PFSK-1 (cell line): ENCODE measurements around the gene HEG1.

Experiments
- FOXP2 ChIP-seq: optimal IDR thresholded peaks from 2 replicates; pipeline ENCODE3; 2011; ENCODE audit warnings: borderline replicate concordance, control low read depth, inconsistent platforms; ENCODE audit not compliant: insufficient read depth; ENCODE audit errors: extremely low read length, extremely low read depth
- POLR2AphosphoS5 ChIP-seq: IDR thresholded peaks from 2 replicates; pipeline ENCODE4 v1.6.1; 2012; ENCODE audit warnings: low read depth, mild to moderate bottlenecking, control low read depth, low read length, moderate library complexity
- REST ChIP-seq, 2 experiments: IDR thresholded peaks; 2 replicates each; pipeline versions ENCODE4 v1.6.1 to v1.8.0; 2011 to 2012; ENCODE audit warnings: low read depth in 2 of 2, low read length in 2 of 2, control low read depth in 1 of 2, inconsistent platforms in 1 of 2, mild to moderate bottlenecking in 1 of 2, moderate library complexity in 1 of 2; ENCODE audit not compliant: insufficient read depth in 1 of 2
- SIN3A ChIP-seq: IDR thresholded peaks from 2 replicates; pipeline ENCODE4 v1.6.1; 2012; ENCODE audit warnings: mild to moderate bottlenecking, low read length, moderate library complexity, borderline replicate concordance; ENCODE audit not compliant: insufficient read depth
- TAF1 ChIP-seq: IDR thresholded peaks from 2 replicates; pipeline ENCODE4 v1.6.1; 2012; ENCODE audit warnings: low read length, control low read depth, borderline replicate concordance; ENCODE audit not compliant: insufficient read depth

Gene HEG1

GRCh38 chr3:125057186-125057850 lies 1.5 kb upstream of the HEG1 start:
- TF ChIP-seq POLR2AphosphoS5 (no peak), REST (IDR thresholded peaks at IDR 0.05; ENCODE audit: insufficient read depth in 1 of 2, low read depth in 2 of 2, low read length in 2 of 2) (no peak), TAF1 (no peak), SIN3A (no peak), FOXP2 (no peak)

GRCh38 chr3:125055331-125055912 lies 375 bp downstream of the HEG1 start:
- no peak for TF ChIP-seq FOXP2
- no peak for TF ChIP-seq SIN3A
- no peak for TF ChIP-seq POLR2AphosphoS5
- no peak for TF ChIP-seq TAF1
- TF ChIP-seq REST (IDR thresholded peaks at IDR 0.05; ENCODE audit: insufficient read depth in 1 of 2, low read depth in 2 of 2, low read length in 2 of 2) = no peak

GRCh38 chr3:125054449-125055329 lies 1.1 kb downstream of the HEG1 start:
- no peak for TF ChIP-seq POLR2AphosphoS5
- no peak for TF ChIP-seq SIN3A
- TF ChIP-seq REST (IDR thresholded peaks at IDR 0.05; ENCODE audit: insufficient read depth in 1 of 2, low read depth in 2 of 2, low read length in 2 of 2) = no peak
- no peak for TF ChIP-seq FOXP2
- no peak for TF ChIP-seq TAF1

- TF ChIP-seq POLR2AphosphoS5 (no peak), TAF1 (no peak), SIN3A (no peak), FOXP2 (no peak), REST (IDR thresholded peaks at IDR 0.05; ENCODE audit: insufficient read depth in 1 of 2, low read depth in 2 of 2, low read length in 2 of 2) (no peak)
Observed at GRCh38 chr3:125054062-125054448, 1.7 kb downstream of the HEG1 start.
